ENCODE measurements around the gene DLG2. TPM values are rescaled to one million over a fixed set of nuclear protein-coding genes. Genes with fewer than 3 reads are reported as not detected.

Gene DLG2
- total RNA-seq, 4 donors from 2014 or later = 0.18 to 8.3 (median 2.5) TPM

DNA sequence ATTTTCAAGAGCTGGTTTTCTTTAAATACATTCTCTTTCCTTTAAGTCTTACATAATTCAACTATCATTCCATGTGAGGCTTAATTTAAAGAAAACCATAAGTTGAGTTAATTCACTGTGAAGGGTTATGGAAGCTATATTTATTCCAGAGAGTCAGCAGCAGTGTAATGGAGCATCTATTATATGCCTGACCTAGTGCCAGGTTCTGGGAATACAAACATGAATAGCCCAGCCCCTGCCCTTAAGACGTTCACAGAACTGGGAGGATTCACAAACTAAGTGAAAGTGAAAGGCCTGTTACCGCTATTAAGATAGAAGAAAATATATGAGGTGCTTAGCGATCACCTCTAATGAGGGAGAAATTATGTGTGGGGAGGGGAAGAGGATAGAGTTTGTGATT is 1932.1 kb downstream of the DLG2 start:
- no peak for TF ChIP-seq POLR2A (IDR thresholded peaks at IDR 0.05)
- no peak for TF ChIP-seq CTCF (IDR thresholded peaks at IDR 0.05)
- Histone ChIP-seq H3K36me3 (no peaks in the 10 kb centered on the region), H3K4me1 (no peaks in the 10 kb centered on the region), H3K4me3 (no peak overlapping the region), H3K9me3 (no peaks in the 10 kb centered on the region), H3K27ac (no peak overlapping the region), H3K27me3 (no peaks in the 10 kb centered on the region)
- no peak for DNase-seq

GRCh38 chr11:83694191-83694910 is 1932.8 kb downstream of the DLG2 start:
- Histone ChIP-seq H3K27ac (no peak overlapping the region), H3K36me3 (no peaks in the 10 kb centered on the region), H3K4me3 (no peak overlapping the region), H3K9me3 (no peaks in the 10 kb centered on the region), H3K4me1 (no peaks in the 10 kb centered on the region), H3K27me3 (no peaks in the 10 kb centered on the region)
- TF ChIP-seq POLR2A (IDR thresholded peaks at IDR 0.05) (no peak), CTCF (IDR thresholded peaks at IDR 0.05) (no peak)
- no peak for DNase-seq

DNA sequence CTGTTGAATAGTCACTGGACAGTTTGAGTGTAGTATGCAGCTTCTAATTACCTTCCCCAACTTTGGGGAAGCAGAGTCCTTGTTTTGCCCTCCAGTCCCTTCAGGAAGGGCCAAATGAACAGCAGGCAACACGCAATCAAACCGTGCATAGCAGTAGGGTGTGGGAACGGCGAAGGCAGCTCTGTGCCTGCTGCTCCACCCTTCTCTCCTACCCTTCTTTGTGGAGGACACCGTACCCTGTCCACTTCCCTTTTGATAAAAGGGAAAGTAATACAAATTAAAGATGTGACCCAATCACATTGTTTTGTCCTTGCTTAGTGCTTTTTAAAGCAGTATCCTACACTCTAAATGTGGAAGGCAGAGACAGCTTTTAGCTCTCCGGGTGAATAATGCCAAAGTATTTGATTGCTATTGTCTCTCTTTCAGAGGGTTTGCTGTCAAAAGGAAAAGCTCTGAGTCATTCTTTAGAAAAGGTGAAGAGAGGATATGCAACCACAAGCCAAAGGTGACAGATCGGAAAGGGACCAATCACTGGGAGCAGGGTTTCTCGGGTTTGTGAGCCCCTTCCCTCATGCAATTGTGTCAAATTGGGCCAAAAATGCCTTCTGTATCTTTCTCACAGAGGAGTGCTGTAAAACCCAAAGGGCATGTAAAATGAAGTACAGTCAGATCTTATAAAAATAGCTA is 1933.7 kb downstream of the DLG2 start:
- no peak for TF ChIP-seq CTCF (IDR thresholded peaks at IDR 0.05)
- TF ChIP-seq POLR2A (IDR thresholded peaks at IDR 0.05) = no peak
- Histone ChIP-seq H3K4me1 (no peaks in the 10 kb centered on the region), H3K27ac (no peak overlapping the region), H3K4me3 (no peak overlapping the region), H3K27me3 (no peaks in the 10 kb centered on the region), H3K36me3 (no peaks in the 10 kb centered on the region), H3K9me3 (no peaks in the 10 kb centered on the region)
- DNase-seq = no peak

DNA sequence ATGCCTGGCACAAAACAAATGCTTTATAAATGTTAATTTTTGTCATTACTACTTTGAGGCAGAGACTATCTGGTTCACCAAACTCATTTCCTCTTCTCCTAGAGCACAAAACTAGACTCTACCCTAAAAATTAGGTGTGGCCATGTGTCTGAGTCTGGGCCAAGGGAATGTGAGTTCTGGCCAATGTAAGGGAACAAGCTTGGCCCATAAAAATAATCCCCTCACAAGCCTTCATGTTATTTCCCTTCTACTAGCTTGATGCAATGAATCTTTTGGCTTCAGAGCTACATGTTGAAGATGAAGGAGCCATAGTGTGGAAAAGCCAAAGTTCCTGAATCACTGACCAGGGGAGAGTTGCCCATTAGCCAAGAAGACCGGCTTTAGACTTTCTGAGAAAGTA is 1934.5 kb downstream of the DLG2 start:
- Histone ChIP-seq H3K36me3 (no peaks in the 10 kb centered on the region), H3K4me1 (no peaks in the 10 kb centered on the region), H3K4me3 (no peak overlapping the region), H3K9me3 (no peaks in the 10 kb centered on the region), H3K27ac (no peak overlapping the region), H3K27me3 (no peaks in the 10 kb centered on the region)
- no peak for DNase-seq
- TF ChIP-seq POLR2A (IDR thresholded peaks at IDR 0.05) (no peak), CTCF (IDR thresholded peaks at IDR 0.05) (no peak)

GRCh38 chr11:83691451-83691950 is 1935.6 kb downstream of the DLG2 start:
- Histone ChIP-seq H3K4me1 (no peaks in the 10 kb centered on the region), H3K27ac (no peak overlapping the region), H3K4me3 (no peak overlapping the region), H3K27me3 (no peaks in the 10 kb centered on the region), H3K9me3 (no peaks in the 10 kb centered on the region), H3K36me3 (no peaks in the 10 kb centered on the region)
- DNase-seq = no peak
- no peak for TF ChIP-seq CTCF (IDR thresholded peaks at IDR 0.05)
- no peak for TF ChIP-seq POLR2A (IDR thresholded peaks at IDR 0.05)
